Activated CD8-positive, alpha-beta memory T cell treated with anti-CD3 and anti-CD28 coated beads for 24 hours (primary cell): ENCODE results near the gene SORCS2.

Source experiments
- DNase-seq: peaks from one replicate; pipeline ENCODE4 v3.0.0-alpha.2; 2020

Gene SORCS2

DNA sequence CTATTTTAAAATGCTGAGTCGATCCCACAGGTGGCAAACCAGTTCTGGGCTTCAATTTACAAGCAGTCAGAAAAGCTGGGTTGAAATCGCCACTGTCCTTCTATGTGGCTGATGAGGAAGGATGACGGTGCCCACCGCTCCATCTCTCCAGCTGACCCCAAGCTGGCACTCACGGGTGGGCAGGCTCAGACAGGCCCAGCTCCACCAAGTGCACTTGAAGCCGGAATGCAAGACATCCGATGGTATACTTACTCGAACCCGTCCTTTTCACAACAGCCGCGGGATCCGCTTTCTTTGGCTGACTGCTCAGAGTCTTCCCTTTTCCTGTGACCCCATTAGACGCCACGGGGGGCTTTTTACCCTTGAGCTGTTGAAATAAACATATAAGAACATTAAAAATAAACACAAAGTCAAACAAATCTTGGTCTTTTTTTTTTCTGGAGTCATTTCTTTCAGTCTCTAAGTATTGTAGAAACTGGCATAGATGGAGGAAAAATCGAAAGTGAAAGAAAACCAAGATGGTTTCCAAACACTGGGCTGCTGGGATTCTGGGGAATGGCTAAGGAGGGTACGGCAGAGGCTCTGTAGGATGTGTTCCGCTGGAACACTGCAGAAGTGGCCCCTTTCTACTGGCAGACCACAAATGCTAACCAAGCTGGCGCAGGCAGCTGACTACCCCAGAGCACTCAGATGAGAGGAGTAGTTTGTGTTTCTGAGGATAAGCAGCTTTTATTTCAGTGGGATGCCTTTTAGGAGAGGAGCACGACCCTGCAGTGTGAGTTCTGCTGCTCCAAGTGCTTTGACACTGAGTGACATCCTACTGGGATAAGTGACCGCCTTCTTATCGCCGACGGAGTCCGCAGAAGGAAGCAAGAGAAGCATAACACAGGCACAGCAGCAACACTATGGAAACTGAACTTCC lies 586.4 kb downstream of the SORCS2 start:
- DNase-seq, result no peak

DNA sequence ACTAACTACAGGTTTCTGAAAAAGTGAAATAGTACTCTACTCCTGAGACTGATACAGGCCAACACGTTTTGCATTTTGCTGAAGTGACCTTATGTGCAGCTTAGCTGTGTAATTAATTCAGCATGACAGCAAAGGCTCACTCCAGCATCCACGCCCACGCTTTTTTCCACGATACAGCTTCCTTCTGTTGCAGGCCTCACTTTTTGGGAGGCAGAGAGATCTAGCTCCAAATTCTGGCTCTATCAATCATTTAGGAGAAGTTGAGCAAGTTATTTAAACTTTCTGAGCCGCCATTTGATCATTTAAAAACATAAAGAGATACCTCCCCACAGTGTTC lies 587.1 kb downstream of the SORCS2 start:
- DNase-seq, result no peak

DNA sequence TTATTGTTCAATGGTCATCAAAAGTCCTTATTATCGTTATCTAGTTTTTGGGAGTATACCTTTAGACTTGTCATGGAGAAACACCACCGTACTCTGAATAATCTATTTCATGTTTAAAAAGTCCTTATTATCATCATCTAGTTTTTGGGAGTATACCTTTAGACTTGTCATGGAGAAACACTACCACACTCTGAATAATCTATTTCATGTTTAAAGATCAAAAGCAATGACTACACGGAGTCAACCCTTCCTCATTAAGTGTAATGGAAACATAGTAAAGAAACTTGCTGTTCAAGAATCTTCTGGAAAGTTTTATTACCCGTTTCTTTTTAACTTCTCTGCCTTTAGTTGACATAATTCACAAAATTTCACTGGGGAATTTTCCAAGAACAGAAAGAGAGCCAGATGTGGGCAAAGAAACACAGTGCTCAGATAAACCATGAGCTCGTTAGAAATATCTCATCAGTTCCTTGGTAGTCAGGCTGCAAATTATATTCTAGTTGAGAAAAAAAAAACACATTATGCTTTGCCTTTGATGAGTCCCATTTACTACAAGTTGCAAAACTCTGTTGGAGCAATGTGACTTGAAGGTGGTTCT lies 588.5 kb downstream of the SORCS2 start:
- DNase-seq, result no peak

DNA sequence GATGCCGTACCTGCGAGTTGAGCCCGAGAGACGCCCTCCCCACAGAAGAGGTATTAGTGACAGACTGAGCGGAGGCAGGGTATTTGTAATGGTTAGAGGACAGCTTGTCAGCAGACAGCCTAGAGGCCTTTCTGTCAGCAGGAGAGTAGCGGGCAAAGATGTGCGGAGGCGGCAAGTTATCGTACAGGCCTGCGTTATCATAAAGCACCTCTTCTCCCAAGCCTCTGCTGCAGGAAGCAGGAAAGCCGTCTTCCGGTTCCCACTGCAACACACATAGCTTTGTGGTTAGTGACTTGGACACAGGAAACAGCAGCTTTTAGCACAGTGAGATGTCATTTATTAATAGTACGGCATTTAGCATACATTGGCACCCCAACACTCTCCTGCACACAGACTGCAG lies 589.0 kb downstream of the SORCS2 start:
- no peak for DNase-seq

DNA sequence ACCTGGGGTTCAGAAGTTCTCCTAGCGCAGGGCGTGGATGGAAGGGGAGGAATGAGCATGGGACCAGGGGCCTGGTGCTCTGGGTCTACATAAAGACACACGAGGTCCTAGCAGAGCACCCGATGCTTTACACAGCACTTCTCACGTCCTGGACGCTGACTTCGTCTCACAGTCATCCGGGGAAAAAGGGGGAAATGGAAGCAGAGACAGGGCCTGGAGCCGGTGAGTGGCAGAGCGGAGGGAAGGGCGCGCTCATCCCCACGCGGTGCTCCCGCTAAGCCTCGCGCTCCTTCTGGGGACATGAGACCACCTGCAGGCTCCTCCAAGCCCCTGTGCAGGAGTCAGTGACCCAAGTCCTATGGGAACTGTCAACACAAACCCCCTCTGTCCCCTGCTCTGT lies 589.7 kb downstream of the SORCS2 start:
- no peak for DNase-seq

DNA sequence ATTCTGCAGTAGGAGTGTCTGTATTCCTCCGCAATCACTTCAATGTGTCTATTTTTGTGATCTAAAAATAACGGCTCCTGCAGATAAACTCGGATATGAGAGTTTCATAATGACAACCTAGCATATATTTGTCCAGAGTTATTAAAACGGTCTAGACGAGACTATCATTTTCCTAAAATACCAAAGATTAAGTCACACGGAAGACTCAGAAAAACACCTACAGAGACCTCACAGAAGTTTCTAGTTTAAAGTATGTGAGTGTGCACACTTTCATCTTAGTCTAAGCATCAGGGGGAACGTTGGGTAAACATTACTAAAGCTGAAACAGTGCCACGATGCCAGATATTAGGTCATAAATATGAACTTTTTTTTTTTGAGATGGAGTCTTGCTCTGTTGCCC lies 590.4 kb downstream of the SORCS2 start:
- DNase-seq, result no peak

DNA sequence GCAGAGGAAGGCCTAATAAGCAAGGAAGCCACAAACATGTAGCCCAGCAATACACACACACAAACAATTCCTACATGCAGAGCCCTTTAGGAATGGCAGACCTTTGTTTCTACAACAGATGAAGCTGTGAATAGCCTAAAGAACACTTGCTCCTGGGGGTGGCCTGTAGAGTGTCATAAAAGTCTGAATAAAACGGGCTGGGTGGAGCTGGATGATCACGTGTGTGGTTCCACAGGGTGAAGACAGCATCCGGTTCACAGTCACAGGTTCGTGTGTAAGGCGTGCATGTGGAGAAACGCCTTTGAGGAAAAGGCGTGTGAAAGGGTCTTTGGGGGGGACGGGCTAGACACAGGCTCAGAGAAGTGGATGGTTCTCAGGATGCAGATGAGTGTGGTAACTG lies 591.2 kb downstream of the SORCS2 start:
- no peak for DNase-seq

DNA sequence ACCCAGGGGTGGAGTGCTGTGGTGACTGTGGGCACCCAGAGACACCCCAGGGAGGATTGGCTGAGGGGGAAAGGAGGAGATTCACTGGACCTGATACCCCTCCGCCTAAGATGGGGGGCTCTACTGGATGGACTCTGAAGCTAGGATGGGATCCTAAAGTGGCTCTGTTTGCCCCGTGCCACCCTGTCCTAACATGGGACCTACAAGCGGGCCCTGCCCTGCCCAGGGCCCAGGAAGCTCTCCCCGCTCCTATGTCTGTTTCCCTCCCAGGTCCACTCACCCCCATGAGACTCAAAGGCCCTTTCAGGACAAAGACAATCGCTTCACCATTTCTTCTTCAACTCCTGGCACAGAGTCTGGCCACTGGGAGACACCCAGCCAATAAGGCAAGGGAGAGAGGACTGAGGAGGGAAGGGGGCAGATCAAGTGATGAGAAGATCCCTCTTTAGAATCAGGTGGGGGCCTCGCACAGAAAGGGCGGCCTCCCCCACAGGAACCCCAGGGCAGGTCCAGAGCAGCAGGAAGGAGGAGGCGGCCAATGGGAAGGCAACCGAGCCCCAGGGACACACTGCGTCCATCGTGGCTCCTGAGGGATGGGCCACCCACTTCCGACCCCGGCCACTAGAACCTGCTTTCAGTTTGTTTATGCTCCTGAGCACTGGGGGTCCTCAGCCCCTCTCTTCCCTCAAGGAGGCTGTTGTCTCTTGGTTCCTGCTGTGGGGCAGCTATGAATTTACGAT lies 592.0 kb downstream of the SORCS2 start:
- DNase-seq, result no peak

DNA sequence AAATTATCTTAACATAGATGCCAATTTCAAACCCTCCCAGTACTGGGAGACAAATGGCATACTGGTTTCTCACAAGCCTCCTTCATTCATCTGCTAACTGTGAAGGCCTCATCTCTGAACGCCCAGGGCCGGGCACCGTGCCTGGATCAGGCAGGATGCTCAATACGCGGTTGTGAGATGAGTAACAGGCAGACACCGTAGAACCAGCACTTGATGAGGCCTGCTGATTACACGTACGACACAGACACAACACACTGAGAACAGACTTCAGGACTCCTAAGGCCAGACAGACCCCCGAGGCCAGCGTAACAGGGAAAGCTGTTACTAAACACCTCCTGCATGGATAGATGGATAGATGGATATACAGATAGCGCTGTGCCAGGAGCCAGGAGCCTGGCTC lies 592.7 kb downstream of the SORCS2 start:
- DNase-seq, result no peak

DNA sequence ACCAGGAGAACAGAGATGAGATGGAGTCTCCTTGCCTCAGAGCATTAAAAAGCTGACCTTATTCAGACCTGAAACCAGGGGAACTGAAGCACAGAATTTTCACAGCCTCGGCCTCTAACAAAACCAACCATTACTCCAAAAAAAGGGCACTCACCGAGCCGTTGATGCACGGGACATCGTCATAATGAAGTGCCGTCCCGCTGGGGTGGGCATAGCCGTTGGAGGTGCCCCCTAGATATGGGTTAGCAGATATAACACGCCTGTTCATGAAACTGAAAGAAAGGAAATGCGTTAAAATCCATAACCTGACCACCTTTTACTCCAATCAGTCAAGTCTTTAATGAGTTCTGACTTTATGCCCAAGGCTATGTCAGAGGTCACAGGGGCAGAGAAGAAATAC lies 593.7 kb downstream of the SORCS2 start:
- DNase-seq, result no peak

DNA sequence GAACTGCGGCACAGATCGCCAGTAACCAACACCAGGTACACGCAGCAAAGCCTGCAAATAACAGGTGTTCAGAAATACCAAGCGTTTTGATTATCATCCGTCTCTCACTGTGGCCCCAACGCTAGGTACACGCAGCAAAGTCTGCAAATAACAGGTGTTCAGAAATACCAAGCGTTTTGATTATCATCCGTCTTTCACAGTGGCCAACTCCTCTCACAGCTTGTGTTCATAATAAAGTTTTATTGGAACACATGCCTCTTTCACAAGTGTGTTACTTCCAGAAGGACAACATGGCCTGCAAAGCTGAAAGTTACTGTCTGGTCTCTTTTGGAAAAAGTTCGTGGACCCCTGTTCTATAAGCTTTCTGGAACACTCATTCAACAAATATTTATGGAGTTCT lies 594.2 kb downstream of the SORCS2 start:
- no peak for DNase-seq

DNA sequence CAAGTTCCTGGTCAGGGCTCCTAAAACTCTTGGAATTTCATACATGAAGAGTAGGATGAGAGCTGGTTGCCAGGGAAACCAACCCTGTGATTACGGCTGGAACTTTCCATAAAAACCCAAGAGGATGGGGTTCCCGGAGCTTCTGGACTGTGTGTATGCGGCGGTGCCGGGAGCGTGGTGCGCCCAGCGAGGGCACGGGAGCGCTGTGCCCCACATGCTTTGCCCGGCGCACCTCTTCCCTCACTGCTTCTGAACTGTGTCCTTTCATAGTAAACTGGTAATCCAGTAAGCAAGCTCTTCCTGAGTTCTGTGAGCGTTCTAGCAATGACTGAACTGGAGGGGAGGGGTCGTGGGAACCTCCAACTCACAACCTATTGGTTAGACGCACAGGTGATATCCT lies 594.7 kb downstream of the SORCS2 start:
- no peak for DNase-seq

DNA sequence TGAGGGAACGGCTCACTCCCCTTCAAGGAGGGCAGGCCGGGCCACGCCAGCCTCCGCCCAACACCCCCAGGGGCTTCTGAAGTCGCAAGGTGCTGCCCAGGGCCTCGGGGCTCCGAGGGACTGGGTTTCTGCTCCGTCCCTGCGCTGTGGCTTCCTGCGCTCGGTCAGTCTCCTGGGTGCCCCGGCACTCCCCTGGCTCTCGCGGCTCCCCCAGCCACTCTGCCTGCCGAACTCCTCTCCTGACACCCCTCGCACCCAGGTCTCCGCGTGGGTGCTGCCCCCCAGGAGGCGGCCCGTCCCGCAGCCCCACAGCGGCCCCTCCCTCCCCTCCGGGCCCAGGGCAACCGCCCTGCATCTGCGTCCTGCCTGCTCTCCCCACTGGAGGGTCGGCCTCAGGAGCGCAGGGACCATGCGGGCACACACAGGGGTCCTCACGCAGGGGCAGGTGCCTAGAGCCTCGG lies 595.4 kb downstream of the SORCS2 start:
- DNase-seq, result no peak

DNA sequence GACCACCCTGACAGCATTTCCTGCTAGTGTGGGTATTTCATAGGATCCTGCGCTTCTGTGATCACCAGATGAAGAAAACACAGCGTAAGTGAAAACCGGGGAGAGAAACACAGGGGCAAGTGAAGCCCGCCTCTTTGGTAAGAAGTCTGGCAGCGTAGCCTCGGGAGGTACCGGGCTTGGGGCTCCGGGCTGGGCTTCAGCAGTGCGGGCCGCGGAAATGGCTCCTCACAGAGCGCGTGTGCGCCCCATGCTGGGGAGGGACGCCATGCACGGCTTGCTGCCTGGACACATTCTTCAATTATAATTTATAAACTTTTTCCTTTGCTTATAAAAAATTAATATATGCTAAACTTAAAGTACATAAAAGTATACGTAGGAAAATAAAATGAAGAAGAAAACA lies 595.9 kb downstream of the SORCS2 start:
- no peak for DNase-seq

DNA sequence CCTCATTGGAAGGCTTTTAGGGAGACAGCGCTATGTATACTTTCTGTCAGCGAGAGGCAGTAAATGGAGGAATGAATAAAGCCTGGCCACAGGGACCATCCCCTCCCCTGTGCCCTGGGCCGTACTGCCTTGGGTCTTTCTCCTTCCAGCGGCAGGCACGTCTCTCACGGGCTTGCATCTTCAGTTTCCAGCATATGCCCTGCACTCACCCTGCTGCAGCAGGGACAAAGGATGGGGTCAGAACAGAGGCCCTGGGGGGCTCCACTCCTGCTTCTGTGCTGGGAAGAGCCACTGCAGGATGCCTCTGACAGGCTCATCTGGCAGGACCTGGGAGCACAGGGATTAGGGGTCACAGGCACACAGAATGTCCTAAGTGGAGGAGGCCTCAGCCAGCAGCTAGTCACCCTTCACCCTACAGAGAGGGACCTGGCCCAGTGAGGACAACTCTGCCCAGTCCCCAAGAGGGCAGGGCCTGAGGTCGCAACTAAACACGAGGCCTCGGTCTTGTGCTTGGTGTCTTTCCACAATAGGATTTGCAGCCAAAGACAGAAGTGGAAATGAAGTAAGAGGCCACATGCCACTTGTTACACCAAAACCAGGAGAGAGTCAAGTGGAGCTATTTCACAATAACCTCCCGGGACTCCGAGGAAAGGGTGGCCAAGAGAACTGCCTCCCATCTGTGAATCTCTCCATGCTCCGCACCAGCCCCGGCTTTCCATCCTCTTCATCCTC lies 596.5 kb downstream of the SORCS2 start:
- no peak for DNase-seq

DNA sequence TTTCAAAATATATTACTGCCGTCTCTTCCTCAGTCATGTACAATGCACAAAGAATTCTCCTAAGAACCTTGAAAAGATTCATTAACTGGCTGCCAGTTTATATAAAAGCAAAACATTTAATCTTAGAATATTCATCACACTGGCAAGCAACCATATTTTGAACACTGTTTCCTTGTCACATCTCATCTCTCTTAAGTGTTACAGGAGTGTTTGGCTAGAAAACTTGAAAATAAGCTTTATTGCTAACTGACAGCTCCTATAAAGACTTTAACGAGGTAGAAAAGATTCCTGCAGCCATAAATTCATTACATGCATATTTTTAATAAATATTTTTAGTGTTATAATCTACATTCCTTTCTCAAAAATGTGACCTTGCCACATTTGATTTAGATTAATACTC lies 597.7 kb downstream of the SORCS2 start:
- no peak for DNase-seq

DNA sequence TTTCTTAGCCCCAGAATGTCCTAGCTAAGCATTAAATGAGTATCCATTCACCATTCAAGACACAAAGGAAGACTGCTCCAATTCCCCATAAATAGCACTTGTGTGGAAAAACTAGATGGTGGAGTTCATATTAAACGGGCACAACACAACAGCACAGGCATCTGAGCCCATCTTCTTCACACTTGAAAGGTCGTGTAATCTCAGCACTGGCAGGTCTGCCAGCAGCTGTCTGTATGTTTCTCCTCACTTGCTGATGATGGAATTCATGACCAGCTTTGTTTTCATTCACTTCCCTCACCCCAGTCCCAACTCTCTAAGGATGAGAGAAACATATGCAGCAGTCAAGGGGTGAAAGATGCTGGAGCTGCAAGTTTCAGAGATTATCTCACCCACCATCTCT lies 598.7 kb downstream of the SORCS2 start:
- no peak for DNase-seq
